Measurements from ENCODE around the gene KIF16B. TPM values are rescaled to one million over a fixed set of nuclear protein-coding genes. Genes with fewer than 3 reads are reported as not detected.

KIF16B gene
- total and polyA plus RNA-seq, 2 experiments from 2014 or later = 6.5 to 11.1 TPM

DNA sequence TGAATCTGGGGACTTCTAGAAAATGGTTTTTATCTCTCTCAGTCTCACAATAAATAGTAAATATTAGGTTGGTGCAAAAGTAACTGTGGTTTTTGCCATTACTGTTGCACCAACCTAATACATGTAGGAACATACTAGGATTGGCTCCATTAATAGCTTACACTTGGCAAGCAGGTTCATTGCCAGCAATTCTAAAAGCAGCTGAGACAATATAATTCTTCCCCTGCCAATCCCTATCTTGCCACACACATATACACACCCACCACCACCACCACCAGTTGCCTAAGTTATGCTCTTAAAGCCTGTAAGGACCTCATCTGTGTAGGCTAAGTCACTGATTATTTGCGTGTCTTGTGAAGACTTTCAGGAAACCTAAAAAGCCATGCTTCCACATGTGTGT, 145.1 kb downstream of the KIF16B start (continued):
- TF ChIP-seq, protein P1, sequence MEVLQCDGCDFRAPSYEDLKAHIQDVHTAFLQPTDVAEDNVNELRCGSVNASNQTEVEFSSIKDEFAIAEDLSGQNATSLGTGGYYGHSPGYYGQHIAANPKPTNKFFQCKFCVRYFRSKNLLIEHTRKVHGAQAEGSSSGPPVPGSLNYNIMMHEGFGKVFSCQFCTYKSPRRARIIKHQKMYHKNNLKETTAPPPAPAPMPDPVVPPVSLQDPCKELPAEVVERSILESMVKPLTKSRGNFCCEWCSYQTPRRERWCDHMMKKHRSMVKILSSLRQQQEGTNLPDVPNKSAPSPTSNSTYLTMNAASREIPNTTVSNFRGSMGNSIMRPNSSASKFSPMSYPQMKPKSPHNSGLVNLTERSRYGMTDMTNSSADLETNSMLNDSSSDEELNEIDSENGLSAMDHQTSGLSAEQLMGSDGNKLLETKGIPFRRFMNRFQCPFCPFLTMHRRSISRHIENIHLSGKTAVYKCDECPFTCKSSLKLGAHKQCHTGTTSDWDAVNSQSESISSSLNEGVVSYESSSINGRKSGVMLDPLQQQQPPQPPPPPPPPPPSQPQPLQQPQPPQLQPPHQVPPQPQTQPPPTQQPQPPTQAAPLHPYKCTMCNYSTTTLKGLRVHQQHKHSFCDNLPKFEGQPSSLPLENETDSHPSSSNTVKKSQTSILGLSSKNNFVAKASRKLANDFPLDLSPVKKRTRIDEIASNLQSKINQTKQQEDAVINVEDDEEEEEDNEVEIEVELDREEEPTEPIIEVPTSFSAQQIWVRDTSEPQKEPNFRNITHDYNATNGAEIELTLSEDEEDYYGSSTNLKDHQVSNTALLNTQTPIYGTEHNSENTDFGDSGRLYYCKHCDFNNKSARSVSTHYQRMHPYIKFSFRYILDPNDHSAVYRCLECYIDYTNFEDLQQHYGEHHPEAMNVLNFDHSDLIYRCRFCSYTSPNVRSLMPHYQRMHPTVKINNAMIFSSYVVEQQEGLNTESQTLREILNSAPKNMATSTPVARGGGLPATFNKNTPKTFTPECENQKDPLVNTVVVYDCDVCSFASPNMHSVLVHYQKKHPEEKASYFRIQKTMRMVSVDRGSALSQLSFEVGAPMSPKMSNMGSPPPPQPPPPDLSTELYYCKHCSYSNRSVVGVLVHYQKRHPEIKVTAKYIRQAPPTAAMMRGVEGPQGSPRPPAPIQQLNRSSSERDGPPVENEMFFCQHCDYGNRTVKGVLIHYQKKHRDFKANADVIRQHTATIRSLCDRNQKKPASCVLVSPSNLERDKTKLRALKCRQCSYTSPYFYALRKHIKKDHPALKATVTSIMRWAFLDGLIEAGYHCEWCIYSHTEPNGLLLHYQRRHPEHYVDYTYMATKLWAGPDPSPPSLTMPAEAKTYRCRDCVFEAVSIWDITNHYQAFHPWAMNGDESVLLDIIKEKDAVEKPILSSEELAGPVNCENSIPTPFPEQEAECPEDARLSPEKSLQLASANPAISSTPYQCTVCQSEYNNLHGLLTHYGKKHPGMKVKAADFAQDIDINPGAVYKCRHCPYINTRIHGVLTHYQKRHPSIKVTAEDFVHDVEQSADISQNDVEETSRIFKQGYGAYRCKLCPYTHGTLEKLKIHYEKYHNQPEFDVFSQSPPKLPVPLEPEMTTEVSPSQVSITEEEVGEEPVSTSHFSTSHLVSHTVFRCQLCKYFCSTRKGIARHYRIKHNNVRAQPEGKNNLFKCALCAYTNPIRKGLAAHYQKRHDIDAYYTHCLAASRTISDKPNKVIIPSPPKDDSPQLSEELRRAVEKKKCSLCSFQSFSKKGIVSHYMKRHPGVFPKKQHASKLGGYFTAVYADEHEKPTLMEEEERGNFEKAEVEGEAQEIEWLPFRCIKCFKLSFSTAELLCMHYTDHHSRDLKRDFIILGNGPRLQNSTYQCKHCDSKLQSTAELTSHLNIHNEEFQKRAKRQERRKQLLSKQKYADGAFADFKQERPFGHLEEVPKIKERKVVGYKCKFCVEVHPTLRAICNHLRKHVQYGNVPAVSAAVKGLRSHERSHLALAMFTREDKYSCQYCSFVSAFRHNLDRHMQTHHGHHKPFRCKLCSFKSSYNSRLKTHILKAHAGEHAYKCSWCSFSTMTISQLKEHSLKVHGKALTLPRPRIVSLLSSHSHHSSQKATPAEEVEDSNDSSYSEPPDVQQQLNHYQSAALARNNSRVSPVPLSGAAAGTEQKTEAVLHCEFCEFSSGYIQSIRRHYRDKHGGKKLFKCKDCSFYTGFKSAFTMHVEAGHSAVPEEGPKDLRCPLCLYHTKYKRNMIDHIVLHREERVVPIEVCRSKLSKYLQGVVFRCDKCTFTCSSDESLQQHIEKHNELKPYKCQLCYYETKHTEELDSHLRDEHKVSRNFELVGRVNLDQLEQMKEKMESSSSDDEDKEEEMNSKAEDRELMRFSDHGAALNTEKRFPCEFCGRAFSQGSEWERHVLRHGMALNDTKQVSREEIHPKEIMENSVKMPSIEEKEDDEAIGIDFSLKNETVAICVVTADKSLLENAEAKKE (CRISPR knock-in tag; IDR thresholded peaks at IDR 0.05) = no peak
- no peak for TF ChIP-seq NANOG (IDR thresholded peaks at IDR 0.05; ENCODE audit: borderline replicate concordance)

DNA sequence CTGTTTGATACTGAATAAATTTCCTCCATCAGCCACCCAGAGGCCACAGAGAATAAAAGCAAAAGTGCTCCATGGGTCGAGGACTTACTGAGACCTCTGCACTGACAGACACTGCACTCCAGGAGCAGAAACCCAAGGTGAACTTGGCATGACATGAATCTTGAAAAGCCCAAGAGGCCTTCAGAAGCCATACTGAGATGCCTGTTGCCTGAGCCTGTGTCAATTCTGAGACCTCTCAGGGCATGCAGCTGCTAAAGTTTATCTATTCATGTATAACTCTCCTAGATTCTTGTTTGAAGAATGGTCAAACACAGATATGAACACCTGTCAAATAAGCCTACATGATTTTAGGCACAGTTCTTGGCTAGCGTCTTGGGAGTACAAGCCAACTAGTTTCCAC, 145.7 kb downstream of the KIF16B start:
- H3K4me3 ChIP-seq = no peak overlapping the region
- no peak overlapping the region for H3K4me3 Mint-ChIP-seq
- peaks cover 5% of the 10 kb centered on the region for H3K4me1 Mint-ChIP-seq
- H3K9me2 ChIP-seq (ENCODE audit: insufficient read depth) = peaks cover 18% of the 10 kb centered on the region
- no peak for DNase-seq (ENCODE audit: low spot score)
- H3K27ac ChIP-seq (ENCODE audit: low read depth) = no peak overlapping the region
- no peak for ATAC-seq
- no peaks in the 10 kb centered on the region for H3K36me3 ChIP-seq (ENCODE audit: insufficient read depth)
- H3K4me1 ChIP-seq (ENCODE audit: insufficient read depth) = peaks cover 5% of the 10 kb centered on the region
- no peak overlapping the region for H3K27ac Mint-ChIP-seq
- H3K79me2 ChIP-seq (replicated peaks; ENCODE audit: insufficient read depth) = no peaks in the 10 kb centered on the region
- H3K4me2 ChIP-seq = no peak overlapping the region
- H2AFZ ChIP-seq = no peak overlapping the region
- TF ChIP-seq, protein P2, sequence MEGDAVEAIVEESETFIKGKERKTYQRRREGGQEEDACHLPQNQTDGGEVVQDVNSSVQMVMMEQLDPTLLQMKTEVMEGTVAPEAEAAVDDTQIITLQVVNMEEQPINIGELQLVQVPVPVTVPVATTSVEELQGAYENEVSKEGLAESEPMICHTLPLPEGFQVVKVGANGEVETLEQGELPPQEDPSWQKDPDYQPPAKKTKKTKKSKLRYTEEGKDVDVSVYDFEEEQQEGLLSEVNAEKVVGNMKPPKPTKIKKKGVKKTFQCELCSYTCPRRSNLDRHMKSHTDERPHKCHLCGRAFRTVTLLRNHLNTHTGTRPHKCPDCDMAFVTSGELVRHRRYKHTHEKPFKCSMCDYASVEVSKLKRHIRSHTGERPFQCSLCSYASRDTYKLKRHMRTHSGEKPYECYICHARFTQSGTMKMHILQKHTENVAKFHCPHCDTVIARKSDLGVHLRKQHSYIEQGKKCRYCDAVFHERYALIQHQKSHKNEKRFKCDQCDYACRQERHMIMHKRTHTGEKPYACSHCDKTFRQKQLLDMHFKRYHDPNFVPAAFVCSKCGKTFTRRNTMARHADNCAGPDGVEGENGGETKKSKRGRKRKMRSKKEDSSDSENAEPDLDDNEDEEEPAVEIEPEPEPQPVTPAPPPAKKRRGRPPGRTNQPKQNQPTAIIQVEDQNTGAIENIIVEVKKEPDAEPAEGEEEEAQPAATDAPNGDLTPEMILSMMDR (conservative IDR thresholded peaks at IDR 0.05; ENCODE audit: low read depth in 2 of 2) = no peak
- TF ChIP-seq, protein P1 (CRISPR knock-in tag; IDR thresholded peaks at IDR 0.05) = no peak
- TF ChIP-seq EZH2 (IDR thresholded peaks at IDR 0.05; ENCODE audit: low read depth, unreplicated experiment) (no peak), ZNF331 (CRISPR knock-in tag; IDR thresholded peaks at IDR 0.05; ENCODE audit: low read depth) (no peak), NANOG (IDR thresholded peaks at IDR 0.05; ENCODE audit: borderline replicate concordance) (no peak)
- no peaks in the 10 kb centered on the region for H3F3A ChIP-seq (replicated peaks; ENCODE audit: low read depth)
- H3K36me3 Mint-ChIP-seq (ENCODE audit: low read depth) = peaks cover 36% of the 10 kb centered on the region
- no peaks in the 10 kb centered on the region for H4K20me1 ChIP-seq (replicated peaks; ENCODE audit: insufficient read depth)
- H3K27me3 Mint-ChIP-seq (ENCODE audit: insufficient read depth, low read depth, poor library complexity) = peaks cover 4% of the 10 kb centered on the region
- H3K9me3 Mint-ChIP-seq = no peaks in the 10 kb centered on the region; the same call in 2 of the 3 replicates
- H3K27me3 ChIP-seq (ENCODE audit: insufficient read depth) = no peaks in the 10 kb centered on the region

All from GM23338 (cell line).